ENCODE measurements around the gene LPP. TPM values are rescaled to one million over a fixed set of nuclear protein-coding genes. Genes with fewer than 3 reads are reported as not detected.

Gene LPP
- total RNA-seq, 4 donors from 2014 or later = 183 to 293 (median 242) TPM

DNA sequence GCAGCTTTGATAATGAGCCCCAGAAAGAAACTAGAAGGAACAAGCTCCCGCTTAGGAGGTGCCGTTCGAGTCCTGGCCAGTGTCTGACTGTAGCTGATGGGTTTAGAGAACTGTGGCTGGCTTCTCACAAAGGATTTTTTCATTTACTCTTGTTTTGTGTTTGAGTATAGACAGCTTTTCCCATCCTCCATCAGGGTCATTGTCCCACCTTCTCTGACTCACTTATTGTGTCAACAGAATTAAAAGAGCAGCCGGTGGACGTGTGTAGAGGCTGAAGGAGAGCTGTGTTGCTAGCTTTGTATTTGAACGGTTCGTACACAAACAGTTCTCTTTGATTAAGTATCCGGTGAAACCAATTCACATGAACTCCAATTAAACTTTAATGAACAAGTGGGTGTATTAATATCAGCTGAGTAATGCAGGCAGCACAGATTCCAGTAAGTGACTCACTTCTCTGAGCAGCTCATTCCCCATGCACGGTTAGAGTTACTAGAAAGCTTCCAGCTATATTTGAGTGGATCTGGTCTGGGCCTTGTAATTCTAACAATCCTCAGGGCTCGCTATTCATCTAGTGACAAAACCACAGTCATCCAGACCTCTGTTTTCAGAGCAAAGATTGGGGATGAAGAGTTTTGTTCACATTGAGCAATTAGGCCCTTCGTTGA, 141.0 kb downstream of the LPP start:
- peaks cover 0 to 67% (median 36%) of the 10 kb centered on the region in 4 donors for H3K4me1 ChIP-seq
- no peaks in the 10 kb centered on the region for H3K9me3 ChIP-seq
- 24 to 31% methylated on average over 11 of the region's 11 CpGs for WGBS, 2 donors
- no peaks in the 10 kb centered on the region for H3K27me3 ChIP-seq
- TF ChIP-seq POLR2A (IDR thresholded peaks at IDR 0.05) (no peak), CTCF (IDR thresholded peaks at IDR 0.05) (no peak), EP300 (IDR thresholded peaks at IDR 0.05) (peak in 1 of 2 donors; percentile 72)
- peak overlapping the region; percentile 16 to 79 (median 71) for H3K27ac ChIP-seq
- no peak for DNase-seq (ENCODE audit: low spot score in 2 of 2)
- H3K36me3 ChIP-seq = no peaks in the 10 kb centered on the region
- no peak overlapping the region for H3K4me3 ChIP-seq

DNA sequence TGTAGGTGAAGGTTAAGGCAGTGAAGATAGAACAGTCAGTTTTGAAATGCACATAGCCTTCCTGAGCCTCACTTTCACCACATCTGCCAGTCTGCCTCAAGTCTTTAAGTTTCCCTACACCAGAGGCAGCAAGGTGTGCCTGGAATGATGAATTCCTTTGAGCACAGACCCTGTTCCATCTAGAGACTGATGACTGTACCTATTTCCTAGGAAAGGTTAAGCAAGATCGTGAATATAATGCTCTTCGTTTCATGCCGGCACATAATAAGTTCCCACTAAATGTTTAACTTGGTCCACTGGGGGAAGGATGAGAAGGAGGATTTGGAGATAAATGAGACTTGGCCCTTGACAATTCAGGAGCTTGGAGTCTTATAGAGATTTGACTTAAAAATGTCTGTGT, 141.9 kb downstream of the LPP start:
- Histone ChIP-seq H3K4me3 (no peak overlapping the region), H3K27ac (peak overlapping the region in 3 of 4 donors; percentile 66 to 79 (median 76)), H3K9me3 (no peaks in the 10 kb centered on the region), H3K27me3 (no peaks in the 10 kb centered on the region), H3K36me3 (no peaks in the 10 kb centered on the region), H3K4me1 (peaks cover 0 to 62% (median 39%) of the 10 kb centered on the region in 4 donors)
- TF ChIP-seq POLR2A (IDR thresholded peaks at IDR 0.05) = no peak
- no peak for TF ChIP-seq CTCF (IDR thresholded peaks at IDR 0.05)
- no peak for TF ChIP-seq EP300 (IDR thresholded peaks at IDR 0.05)
- 93 to 94% methylated on average over 3 of the region's 3 CpGs for WGBS, 2 donors
- DNase-seq (ENCODE audit: low spot score in 2 of 2) = no peak

- H3K27me3 ChIP-seq = no peaks in the 10 kb centered on the region
- peak overlapping the region in 3 of 4 donors; percentile 38 to 79 (median 53) for H3K27ac ChIP-seq
- DNase-seq (ENCODE audit: low spot score in 2 of 2) = no peak
- peaks cover 0 to 61% (median 40%) of the 10 kb centered on the region in 4 donors for H3K4me1 ChIP-seq
- no peak for TF ChIP-seq CTCF (IDR thresholded peaks at IDR 0.05)
- TF ChIP-seq EP300 (IDR thresholded peaks at IDR 0.05) = peak in 1 of 2 donors; percentile 83
- WGBS, 2 donors = 38 to 44% methylated on average over 5 of the region's 5 CpGs
- H3K9me3 ChIP-seq = no peaks in the 10 kb centered on the region
- H3K36me3 ChIP-seq = no peaks in the 10 kb centered on the region
- no peak overlapping the region for H3K4me3 ChIP-seq
Observed at GRCh38 chr3:188296761-188297612, 143.0 kb downstream of the LPP start.

DNA sequence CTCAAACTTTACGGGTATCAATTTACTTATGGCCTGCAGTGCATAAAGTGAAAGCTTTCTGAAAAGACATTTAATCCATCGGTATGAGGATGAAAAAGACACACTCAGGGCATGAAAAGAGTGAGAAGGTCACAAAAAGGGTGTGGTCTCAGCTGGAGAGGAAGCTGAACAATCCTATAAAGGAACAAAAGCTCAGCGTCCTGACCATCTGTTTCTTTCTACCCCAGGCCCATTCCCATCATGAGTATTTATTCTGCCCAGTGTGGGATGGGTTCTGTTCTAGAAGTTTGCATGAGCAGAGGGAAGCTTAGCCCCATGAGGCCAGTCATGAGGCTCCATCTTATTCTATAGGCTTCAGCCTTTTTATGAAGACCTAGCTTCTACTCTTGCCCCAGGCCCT, 144.6 kb downstream of the LPP start:
- no peak overlapping the region for H3K4me3 ChIP-seq
- peaks cover 0 to 76% (median 47%) of the 10 kb centered on the region in 4 donors for H3K4me1 ChIP-seq
- H3K9me3 ChIP-seq = no peaks in the 10 kb centered on the region
- no peaks in the 10 kb centered on the region for H3K27me3 ChIP-seq
- no peaks in the 10 kb centered on the region for H3K36me3 ChIP-seq
- peak overlapping the region in 1 of 4 donors; percentile 38 for H3K27ac ChIP-seq
- 59 to 62% methylated on average over 3 of the region's 3 CpGs for WGBS, 2 donors
- no peak for TF ChIP-seq POLR2A (IDR thresholded peaks at IDR 0.05)
- no peak for TF ChIP-seq CTCF (IDR thresholded peaks at IDR 0.05)
- TF ChIP-seq EP300 (IDR thresholded peaks at IDR 0.05) = peak in 1 of 2 donors; percentile 12
- no peak for DNase-seq (ENCODE audit: low spot score in 2 of 2)

GRCh38 chr3:188299068-188299467, 145.1 kb downstream of the LPP start:
- no peak for TF ChIP-seq CTCF (IDR thresholded peaks at IDR 0.05)
- Histone ChIP-seq H3K27me3 (no peaks in the 10 kb centered on the region), H3K4me1 (peaks cover 0 to 75% (median 47%) of the 10 kb centered on the region in 4 donors), H3K9me3 (no peaks in the 10 kb centered on the region), H3K4me3 (no peak overlapping the region), H3K27ac (no peak overlapping the region), H3K36me3 (no peaks in the 10 kb centered on the region)
- no peak for DNase-seq (ENCODE audit: low spot score in 2 of 2)
- 94 to 96% methylated on average over 11 of the region's 11 CpGs for WGBS, 2 donors

All from tibial nerve (tissue), 4 donors.